NCI-H146 treated with DMSO at 0.1 percent for 48 hours (cell line): Measurements from ENCODE around the gene DEFB131B.
"Not testable (repeated sequence)": the region's sequence is repeated elsewhere in the genome, so short reads cannot be mapped to it uniquely, and the experiment has no call there.

Experiments
- DNase-seq: peaks from one replicate; lab custom pipeline; 2025; ENCODE audit not compliant: unreplicated experiment; lab: John Stamatoyannopoulos, UW

The DEFB131B gene

GRCh38 chr11:71878059-71878458 is at the start of gene DEFB131B:
TSS of gene DEFB131B (plus strand) at chr11:71878453. CDS start at chr11:71878453, 0 bp downstream.
- DNase-seq, result not testable (repeated sequence)

- DNase-seq, result not testable (repeated sequence)
Observed at GRCh38 chr11:71829247-71829646, 49.0 kb upstream of the DEFB131B start.

- not testable (repeated sequence) for DNase-seq
Observed at GRCh38 chr11:71829686-71830085, 48.6 kb upstream of the DEFB131B start.

GRCh38 chr11:71832811-71833210 is 45.4 kb upstream of the DEFB131B start, which contains the start of gene DEFB108B:
TSS of gene DEFB108B (plus strand) at chr11:71833200. CDS start at chr11:71833200, 0 bp downstream.
- DNase-seq, result not testable (repeated sequence)

- not testable (repeated sequence) for DNase-seq
Observed at GRCh38 chr11:71842720-71843119, 35.5 kb upstream of the DEFB131B start.

GRCh38 chr11:71843355-71843754 is 34.9 kb upstream of the DEFB131B start:
- not testable (repeated sequence) for DNase-seq

GRCh38 chr11:71843858-71844257 is 34.4 kb upstream of the DEFB131B start:
- no peak for DNase-seq

- DNase-seq, result not testable (repeated sequence)
Observed at GRCh38 chr11:71853895-71854294, 24.4 kb upstream of the DEFB131B start.

GRCh38 chr11:71855880-71856279 is 22.4 kb upstream of the DEFB131B start:
- DNase-seq, result not testable (repeated sequence)

GRCh38 chr11:71860835-71861234 is 17.4 kb upstream of the DEFB131B start:
- not testable (repeated sequence) for DNase-seq

GRCh38 chr11:71863978-71864627 is 14.2 kb upstream of the DEFB131B start:
- peak; percentile 2 for DNase-seq

- not testable (repeated sequence) for DNase-seq
Observed at GRCh38 chr11:71867209-71867608, 11.0 kb upstream of the DEFB131B start.

GRCh38 chr11:71869931-71870330 is 8.3 kb upstream of the DEFB131B start:
- not testable (repeated sequence) for DNase-seq

GRCh38 chr11:71870661-71871060 is 7.6 kb upstream of the DEFB131B start:
- not testable (repeated sequence) for DNase-seq

GRCh38 chr11:71876262-71876661 is 2.0 kb upstream of the DEFB131B start:
- DNase-seq, result not testable (repeated sequence)

GRCh38 chr11:71885806-71886205 is 7.6 kb downstream of the DEFB131B start:
- DNase-seq, result not testable (repeated sequence)

GRCh38 chr11:71888335-71889010 is 10.2 kb downstream of the DEFB131B start:
- DNase-seq, result not testable (repeated sequence)

GRCh38 chr11:71889181-71889872 is 11.1 kb downstream of the DEFB131B start:
- not testable (repeated sequence) for DNase-seq

- no peak for DNase-seq
Observed at GRCh38 chr11:71895961-71896360, 17.7 kb downstream of the DEFB131B start.

- DNase-seq, result not testable (repeated sequence)
Observed at GRCh38 chr11:71901137-71901536, 22.9 kb downstream of the DEFB131B start.

GRCh38 chr11:71908218-71908617 is 30.0 kb downstream of the DEFB131B start:
- DNase-seq, result no peak

- not testable (repeated sequence) for DNase-seq
Observed at GRCh38 chr11:71910775-71911174, 32.5 kb downstream of the DEFB131B start.
